AG04449 (cell line): ENCODE measurements around the gene METTL1.
"Not testable (repeated sequence)": the region's sequence is repeated elsewhere in the genome, so short reads cannot be mapped to it uniquely, and the experiment has no call there.

Source experiments
- CTCF ChIA-PET: fragments of 350-600 bp; formaldehyde crosslinking; extraction: SDS; loops from one replicate; lab custom pipeline; 2021; ENCODE audit warnings: antibody characterized with exemption; lab: Yijun Ruan, JAX
- POLR2A ChIA-PET: fragments of 400-600, 350-600 bp; formaldehyde crosslinking; extraction: SDS; loops from one replicate; lab custom pipeline; 2020; ENCODE audit warnings: antibody characterized with exemption, inconsistent platforms; lab: Yijun Ruan, JAX
- DNase-seq: peaks from one replicate; pipeline ENCODE4 v3.0.0-alpha.2; 2010; ENCODE audit warnings: low read depth, low spot score
- H3K4me3 ChIP-seq: 2 replicates; pipeline ENCODE4 v1.5.1; 2011; ENCODE audit warnings: low read depth, mild to moderate bottlenecking, control low read depth, low read length
- TF ChIP-seq, protein P1 (sequence below): IDR thresholded peaks from one replicate; pipeline ENCODE4 v1.5.1; 2011; ENCODE audit warnings: mild to moderate bottlenecking, moderate library complexity, low read length, control low read depth, inconsistent platforms; ENCODE audit not compliant: insufficient read depth; ENCODE audit errors: missing control alignments

Gene METTL1

DNA sequence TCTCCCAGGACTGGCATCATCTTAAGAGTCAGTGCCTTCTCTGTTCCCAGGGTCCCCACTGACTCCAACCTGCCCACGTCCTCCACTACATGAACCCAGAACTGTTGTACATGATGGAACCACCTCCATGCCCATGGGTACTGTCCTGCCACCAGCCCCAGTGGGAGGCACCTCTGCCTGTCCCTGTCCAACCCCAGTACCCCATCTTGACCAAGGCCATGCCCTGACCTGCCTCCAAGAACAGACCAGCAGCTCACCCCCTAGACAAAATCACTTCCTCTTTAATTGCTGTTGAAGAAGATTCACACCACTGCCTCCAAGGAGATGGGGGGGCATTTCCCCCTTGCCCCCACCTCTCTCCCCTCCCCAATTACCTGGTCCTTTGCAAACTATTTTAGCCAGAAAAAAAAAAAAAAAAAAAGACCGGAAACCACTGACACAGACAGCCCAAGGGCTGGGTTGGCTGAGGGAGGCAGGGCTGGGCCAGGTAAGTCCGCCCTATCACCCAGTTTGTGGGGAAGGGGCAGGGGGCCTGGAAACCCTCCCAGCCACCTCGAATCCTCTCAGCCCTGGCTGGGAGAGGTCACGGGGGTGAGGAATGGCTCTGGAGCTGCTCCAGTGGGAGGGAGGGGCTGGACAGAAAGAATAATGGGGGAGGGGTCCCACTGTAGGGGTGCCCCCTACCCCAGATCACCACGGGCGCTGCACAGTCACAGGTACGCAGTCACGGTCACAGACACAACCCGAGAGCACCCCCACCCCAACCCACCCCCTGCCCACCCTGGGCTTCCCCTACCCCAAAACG is 46.8 kb downstream of the METTL1 start:
- POLR2A ChIA-PET: interaction anchor here (0.8 to 1.0 kb wide), 2 partner anchors 10 to 27 kb away, joined by 3 to 4 read pairs; partner anchors contain the start of gene CDK4
- TF ChIP-seq, protein P1, sequence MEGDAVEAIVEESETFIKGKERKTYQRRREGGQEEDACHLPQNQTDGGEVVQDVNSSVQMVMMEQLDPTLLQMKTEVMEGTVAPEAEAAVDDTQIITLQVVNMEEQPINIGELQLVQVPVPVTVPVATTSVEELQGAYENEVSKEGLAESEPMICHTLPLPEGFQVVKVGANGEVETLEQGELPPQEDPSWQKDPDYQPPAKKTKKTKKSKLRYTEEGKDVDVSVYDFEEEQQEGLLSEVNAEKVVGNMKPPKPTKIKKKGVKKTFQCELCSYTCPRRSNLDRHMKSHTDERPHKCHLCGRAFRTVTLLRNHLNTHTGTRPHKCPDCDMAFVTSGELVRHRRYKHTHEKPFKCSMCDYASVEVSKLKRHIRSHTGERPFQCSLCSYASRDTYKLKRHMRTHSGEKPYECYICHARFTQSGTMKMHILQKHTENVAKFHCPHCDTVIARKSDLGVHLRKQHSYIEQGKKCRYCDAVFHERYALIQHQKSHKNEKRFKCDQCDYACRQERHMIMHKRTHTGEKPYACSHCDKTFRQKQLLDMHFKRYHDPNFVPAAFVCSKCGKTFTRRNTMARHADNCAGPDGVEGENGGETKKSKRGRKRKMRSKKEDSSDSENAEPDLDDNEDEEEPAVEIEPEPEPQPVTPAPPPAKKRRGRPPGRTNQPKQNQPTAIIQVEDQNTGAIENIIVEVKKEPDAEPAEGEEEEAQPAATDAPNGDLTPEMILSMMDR: no peak
- DNase-seq: no peak
- CTCF ChIA-PET: interaction anchor here (0.7 to 5.3 kb wide), 29 partner anchors 9 to 273 kb away, joined by 3 to 82 read pairs (median 5); partner anchors contain the start of genes AGAP2, OS9, TSFM and TSPAN31
- no peak overlapping the region for H3K4me3 ChIP-seq

DNA sequence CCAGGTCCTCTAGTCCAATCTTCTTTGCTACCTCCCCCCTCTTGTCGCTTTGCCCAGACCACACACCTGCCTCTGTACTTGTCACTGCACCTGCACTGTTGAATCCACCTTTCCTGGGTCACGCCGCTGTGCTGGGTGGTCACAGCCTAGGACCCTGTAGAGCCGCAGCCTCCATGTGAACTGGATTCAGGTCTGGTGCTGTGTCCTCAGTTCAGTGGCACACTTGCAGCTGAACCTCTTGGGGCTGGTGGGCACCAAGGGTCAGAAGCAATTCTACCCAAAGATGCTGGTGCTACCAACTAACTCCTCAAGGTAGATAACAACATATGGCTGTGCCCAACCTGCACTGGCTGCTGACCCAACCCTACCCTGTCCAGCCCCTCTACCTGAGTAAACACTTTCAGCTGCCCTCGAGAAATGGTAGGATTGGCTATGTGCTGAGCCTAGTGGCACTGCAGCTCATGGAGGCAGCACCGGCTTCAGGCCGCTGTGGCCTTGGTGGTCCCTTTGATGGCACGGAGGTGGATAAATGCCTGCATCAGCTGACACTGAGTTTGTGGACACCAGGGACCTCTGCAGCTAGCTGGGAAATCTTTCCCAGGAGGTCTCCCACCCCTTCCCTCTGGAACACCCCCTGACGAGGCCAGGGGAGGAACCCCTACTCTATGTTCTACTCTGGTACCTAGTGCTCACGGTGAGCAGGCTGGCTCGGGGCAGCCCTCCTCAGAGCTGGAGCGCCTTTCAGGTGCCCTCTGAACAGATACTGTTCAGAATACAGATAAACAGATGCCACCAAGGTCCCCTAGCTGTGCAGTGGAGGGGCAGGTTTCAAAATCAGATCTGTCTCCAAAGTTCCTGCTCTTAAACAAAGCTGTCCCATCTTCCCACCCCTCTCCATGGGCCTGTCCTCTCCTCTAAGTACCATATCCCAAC is 47.6 kb downstream of the METTL1 start:
- ChIA-PET CTCF (interaction anchor here (0.9 to 5.3 kb wide), 5 partner anchors 10 to 93 kb away, joined by 3 to 82 read pairs (median 22); partner anchors contain the start of genes AGAP2, OS9 and TSPAN31), POLR2A (no interaction called here)
- TF ChIP-seq, protein P1: no peak
- no peak overlapping the region for H3K4me3 ChIP-seq
- no peak for DNase-seq

DNA sequence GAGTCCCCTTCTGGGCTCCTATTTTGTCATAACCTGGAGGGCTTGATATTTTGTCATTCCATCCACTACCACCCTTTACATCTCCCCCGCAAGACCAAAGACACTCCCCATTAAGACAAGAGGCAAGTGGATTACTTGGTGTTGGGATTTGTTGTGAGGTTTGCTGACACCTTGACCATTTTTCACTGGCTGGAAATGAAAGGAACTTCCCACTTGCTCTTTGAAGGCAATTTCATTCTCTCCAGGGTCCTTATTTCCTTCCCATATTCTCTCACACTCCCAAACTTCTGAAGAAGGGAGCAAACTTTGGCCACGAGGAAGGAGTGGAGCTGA is 48.3 kb downstream of the METTL1 start:
- ChIA-PET CTCF (interaction anchor here (0.6 to 5.3 kb wide), 6 partner anchors 10 to 181 kb away, joined by 3 to 82 read pairs (median 3); partner anchors contain the start of gene AGAP2), POLR2A (no interaction called here)
- TF ChIP-seq, protein P1: no peak
- no peak overlapping the region for H3K4me3 ChIP-seq
- DNase-seq: no peak

DNA sequence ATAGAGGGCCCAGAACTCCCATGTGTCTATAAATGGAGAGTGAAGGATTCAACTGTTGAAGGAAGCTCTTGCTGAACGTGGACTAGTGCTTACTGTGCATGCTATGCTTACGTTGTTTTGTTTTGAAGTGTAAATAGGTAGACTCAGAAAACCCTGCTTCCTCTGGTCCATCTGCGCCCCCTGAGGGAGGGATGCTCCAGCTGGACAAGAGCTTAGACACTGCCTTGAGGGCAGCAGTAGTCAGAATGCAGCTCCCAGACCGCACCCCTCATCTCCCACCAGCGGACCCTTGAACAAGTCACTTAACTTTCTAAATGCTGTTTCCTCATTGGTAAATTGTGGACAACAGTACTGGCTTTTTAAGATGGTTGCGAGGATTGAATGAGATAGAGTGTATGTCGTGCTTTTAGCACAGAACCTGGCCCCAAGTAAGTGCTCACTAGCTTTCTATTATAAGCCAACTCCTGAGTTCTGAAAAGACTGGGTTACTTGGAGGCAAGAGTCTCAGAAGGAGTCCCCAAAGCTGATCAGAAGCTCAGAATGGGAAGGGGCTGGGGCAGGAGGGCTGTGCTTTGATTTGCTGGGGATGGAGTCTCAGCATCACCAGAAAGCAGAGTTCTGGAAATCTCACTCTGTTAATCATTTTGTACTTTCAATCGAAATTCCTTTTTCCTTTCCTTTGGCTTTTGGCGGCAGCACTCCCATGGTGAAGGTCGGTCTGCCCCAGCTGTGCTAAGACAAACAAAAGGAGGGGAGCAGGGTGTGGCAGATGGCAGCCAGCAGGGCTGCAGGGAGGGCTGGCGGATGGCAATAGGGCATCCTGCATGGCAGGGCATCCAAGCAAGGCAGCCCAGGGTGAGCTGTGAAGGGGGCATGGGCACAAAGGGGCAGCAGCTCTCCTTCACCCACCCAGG is 48.9 kb downstream of the METTL1 start:
- DNase-seq: no peak
- ChIA-PET POLR2A (interaction anchor here (0.7 kb wide), 1 partner anchor 10 kb away, joined by 3 read pairs; no protein-coding TSS in a partner anchor), CTCF (interaction anchor here (0.6 to 5.3 kb wide), 6 partner anchors 9 to 182 kb away, joined by 3 to 82 read pairs (median 3); partner anchors contain the start of gene AGAP2)
- TF ChIP-seq, protein P1: no peak
- no peak overlapping the region for H3K4me3 ChIP-seq

DNA sequence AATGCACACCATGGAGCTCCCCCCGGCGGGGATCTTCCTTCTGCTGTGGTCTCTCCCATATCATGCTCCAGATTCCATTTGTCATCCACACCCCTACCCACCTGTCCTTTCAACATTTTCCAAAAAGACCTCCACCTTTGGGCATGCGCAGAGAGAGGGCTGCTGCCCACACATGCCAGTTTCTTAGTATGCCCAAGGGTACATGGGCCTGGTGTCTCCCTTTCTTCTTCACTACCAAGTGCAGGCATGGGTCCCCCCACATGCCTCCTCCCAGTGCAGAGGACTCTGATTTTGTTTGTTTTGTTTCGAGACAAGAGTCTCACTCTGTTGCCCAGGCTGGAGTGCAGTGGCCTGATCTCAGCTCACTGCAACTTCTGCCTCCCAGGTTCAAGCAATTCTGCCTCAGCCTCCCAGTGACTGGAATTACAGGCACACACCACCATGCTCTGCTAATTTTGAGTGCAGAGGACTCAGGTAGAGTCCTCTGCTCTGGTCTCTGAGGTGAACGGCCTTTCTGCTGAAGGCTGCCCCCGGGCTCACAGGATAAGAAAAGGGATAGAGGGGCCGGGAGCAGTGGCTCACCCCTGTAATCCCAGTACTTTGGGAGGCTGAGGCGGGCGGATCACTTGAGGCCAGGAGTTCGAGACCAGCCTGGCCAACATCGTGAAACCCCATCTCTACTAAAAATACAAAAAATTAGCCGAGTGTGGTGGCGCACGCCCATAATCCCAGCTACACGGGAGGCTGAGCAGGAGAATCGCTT is 49.9 kb downstream of the METTL1 start:
- H3K4me3 ChIP-seq, DNase-seq: not testable (repeated sequence)
- CTCF ChIA-PET: interaction anchor here (1.5 kb wide), 1 partner anchor 183 kb away, joined by 3 read pairs; no protein-coding TSS in a partner anchor
- POLR2A ChIA-PET: interaction anchor here (0.7 kb wide), 1 partner anchor 11 kb away, joined by 3 read pairs; no protein-coding TSS in a partner anchor
